GM13977 (cell line): ENCODE data around the gene LEO1.

ENCODE experiments used
- DNase-seq: peaks from one replicate; pipeline ENCODE4 v3.0.0; 2012; ENCODE audit warnings: low spot score
- in situ Hi-C: fragments of 300-500 bp; cut with MboI; formaldehyde crosslinking; loops from one replicate; pipeline ENCODE4 v1.12.0; 2022; ENCODE audit warnings: low sequenced_read_pairs, low pct_unique_long_range_greater_than_20kb, mixed read lengths, inconsistent platforms; ENCODE audit not compliant: unreplicated experiment
- TF ChIP-seq, protein P1 (sequence below): IDR thresholded peaks from 2 replicates; pipeline ENCODE4 v1.5.1; 2012; ENCODE audit warnings: mild to moderate bottlenecking, control low read depth; ENCODE audit not compliant: insufficient read depth; ENCODE audit errors: extremely low read depth, missing control alignments

Gene LEO1

DNA sequence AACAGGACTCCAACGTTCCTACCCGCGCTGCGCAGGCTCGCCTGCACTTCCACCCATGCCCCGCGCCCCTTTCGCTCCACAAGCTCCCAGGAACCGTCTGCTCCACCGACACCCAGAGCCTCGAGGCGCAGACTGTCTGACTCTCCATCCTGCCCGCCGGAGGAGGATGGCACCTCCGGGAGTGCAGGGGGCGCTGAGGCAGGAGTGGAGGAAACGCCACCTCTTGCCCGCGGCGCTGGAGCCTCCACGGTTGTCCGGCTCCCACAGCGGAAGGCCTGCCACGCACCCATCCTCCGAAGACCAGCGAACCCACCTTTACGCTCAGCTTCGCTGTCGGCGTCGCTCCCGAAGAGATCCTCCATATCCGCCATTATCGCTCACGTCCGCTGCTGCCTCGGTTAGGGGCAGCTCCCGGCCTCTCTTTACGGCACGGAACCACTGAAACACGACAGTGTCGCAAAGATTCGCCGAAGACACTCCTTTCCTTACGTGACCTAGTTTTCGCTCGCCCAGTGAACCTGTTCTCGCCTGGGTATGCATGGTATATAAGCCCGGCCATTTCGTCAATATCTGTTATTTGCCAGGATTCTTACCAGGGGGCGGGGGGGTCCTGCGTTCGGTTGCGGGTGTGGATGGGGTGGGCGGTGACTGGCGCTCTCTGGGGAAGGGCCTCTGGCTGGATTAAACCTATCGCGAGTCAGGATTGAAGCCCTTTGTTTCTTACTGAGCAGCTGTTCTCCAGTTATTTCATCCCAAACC lies at the start of gene LEO1:
Gene LEO1 (minus strand): TSS at position 404 of the 759 bp plus-strand sequence. CDS start 33 bp downstream, at position 371.
- DNase-seq: peak; percentile 91
- in situ Hi-C loops: no loop called here
- TF ChIP-seq, protein P1, sequence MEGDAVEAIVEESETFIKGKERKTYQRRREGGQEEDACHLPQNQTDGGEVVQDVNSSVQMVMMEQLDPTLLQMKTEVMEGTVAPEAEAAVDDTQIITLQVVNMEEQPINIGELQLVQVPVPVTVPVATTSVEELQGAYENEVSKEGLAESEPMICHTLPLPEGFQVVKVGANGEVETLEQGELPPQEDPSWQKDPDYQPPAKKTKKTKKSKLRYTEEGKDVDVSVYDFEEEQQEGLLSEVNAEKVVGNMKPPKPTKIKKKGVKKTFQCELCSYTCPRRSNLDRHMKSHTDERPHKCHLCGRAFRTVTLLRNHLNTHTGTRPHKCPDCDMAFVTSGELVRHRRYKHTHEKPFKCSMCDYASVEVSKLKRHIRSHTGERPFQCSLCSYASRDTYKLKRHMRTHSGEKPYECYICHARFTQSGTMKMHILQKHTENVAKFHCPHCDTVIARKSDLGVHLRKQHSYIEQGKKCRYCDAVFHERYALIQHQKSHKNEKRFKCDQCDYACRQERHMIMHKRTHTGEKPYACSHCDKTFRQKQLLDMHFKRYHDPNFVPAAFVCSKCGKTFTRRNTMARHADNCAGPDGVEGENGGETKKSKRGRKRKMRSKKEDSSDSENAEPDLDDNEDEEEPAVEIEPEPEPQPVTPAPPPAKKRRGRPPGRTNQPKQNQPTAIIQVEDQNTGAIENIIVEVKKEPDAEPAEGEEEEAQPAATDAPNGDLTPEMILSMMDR: peak; percentile 45

DNA sequence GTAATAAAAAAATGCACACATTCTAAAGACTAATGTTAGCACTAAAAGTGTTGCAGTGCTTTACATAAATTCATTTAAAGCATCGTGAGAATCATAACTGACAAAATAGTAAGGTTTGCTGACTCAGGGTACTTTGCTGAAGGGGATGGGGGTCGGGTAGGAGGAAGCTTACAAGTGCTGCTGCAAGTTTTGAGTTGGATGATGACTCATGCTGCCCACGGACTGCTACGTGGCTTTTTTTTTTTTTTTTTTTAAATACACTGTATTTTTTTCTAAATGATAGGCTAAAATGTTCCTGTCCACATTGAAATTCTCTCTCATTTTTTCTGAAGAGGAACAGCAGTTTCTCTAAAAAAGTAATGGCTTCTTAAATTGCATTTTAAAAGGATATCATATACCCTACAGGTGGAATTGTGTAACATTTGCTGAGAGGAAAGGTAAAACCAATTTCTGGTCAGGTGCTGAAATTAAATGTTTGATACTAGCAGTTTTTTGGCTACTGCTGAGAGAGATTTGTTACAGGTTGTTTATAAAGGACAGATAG lies 49.6 kb upstream of the LEO1 start:
- TF ChIP-seq, protein P1: no peak
- in situ Hi-C loops: no loop called here
- peak; percentile 86 for DNase-seq

DNA sequence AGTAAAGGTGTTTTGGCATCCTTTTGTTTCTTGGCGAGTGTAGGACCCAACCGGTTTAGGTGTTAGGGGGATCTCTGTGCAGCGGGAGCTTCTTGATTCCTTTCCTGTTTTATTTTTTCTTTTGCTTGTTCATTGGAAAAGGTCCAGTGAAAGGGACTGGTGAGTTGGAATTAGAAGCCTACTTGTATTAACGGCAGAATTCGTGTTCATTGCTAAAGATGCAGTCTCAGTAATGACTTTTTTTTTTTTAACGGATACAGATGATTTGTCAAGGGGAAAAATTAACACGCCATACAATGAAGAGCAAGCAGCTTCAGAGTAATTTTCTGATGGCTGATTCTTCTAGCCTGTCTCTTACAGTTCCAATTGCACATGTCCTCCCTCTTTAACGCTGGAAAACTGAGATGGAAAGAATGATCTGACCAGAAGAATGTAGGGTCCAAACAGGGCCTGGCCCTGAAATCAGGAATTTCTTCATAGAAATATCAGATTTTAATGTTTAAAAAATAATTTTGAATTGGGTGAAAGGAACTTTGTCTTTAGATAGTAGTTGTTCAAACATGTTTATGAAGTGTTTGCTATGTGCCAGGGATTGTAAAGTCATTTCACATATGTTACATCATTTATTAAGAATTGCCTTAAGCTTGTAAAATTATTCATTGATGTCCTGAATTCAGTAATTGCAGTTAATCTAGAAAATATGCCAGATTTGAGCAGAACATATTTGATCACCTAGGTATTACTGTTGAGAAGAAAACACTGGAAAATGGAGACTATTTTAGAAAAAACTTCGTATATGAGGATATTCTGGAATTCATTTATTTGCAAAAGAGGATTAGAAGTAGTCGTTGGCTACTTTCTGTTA lies 48.9 kb upstream of the LEO1 start:
- in situ Hi-C loops: no loop called here
- DNase-seq: no peak
- TF ChIP-seq, protein P1: no peak

DNA sequence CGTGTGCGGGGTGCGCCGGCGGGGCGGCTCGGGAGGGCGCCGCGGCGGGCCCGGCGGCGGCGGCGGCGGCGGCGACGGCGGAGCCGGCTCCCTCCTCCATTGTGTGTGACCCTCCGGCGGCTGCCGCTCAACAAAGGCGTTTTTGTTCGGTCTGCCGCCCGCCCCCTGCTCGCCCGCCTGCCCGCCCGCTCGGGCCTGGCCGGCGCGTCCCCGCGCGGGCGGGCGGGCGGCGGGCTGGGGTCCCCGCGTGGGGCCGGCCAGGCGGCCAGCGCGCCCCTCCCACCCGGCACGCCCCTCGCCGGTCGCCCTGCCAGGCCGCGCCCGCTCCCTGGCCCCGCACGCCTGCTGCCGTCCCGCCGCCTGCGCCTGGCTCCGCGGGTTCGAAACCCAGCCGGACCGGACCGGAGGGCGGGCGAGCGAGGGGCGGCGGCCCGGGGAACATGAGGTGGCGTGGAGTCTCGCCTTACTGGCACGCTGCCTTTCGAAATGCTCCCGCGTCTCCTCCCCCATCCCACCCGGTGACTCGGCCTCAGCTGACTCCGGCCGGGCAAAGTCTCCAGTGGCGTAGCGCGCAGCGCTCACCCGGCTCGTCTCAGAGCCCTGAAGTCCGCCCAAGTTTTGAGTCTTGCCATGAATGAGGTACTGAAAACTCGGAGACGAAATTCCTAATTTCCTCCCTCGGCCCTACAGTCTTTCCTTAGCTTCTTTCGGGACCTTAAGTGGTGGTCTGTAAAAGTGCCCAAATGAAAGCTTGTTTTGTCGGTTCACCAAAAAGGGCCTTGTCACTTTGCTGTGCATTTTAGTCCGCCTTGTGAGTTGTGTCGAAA lies 48.0 kb upstream of the LEO1 start:
- TF ChIP-seq, protein P1: no peak
- DNase-seq: peak; percentile 83
- in situ Hi-C loops: no loop called here

DNA sequence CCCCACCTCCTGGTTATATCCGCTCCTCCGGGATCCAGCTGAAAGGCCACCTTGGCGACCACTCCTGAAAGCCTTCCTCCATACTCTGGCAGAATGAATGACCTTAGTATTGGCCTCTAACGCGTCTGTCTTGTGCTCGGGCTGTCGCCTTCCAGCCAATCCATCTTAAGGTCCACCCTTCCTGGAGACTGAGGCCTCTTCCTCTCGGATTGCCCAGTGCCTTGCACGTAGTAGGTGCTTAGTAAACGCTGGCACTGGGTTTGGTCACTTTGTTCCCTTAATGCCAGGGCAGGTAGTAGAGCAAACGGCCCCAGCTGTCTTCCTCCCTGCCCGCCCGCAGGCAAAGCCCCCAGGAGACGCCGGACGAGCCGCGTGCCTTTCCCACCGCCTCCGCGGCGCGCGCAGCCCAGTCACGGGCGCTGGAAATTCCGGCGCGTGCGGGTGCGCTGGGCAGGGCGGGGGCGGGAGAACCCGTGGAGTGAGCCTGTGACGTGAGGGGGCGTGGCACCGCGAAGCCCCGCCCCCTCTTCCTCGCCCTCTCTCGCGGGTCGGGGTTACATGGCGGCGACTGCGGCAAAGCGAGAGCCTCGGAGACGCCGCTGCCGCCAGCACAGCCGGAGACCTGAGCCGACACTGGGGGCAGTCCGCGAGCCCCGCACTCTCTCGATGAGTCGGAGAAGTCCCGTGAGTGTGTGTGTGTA lies 47.3 kb upstream of the LEO1 start, which contains the start of gene MAPK6:
Gene MAPK6 (plus strand): TSS at position 527 of the 701 bp plus-strand sequence. CDS start 27,242 bp downstream, outside the sequence.
- in situ Hi-C loops: no loop called here
- DNase-seq: peak; percentile 98
- TF ChIP-seq, protein P1: no peak

DNA sequence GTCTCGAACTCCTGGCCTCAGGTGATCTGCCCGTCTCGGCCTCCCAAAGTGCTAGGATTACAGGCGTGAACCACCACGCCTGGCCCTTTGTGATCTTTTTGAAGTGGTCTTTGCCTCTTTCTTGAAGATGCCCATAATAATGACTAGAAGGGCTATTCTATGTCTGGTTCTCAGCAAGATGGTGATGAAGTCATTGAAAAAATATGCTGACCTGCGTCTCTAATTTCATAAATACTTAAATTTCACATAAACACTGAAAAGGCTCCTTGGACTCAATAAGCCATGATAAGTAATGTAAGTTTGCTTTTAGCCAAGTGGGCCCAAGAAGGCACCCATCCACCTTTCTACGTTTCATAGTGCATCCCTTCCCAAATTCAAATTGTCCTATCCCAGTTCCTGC lies 46.7 kb upstream of the LEO1 start:
- TF ChIP-seq, protein P1: no peak
- no peak for DNase-seq
- in situ Hi-C loops: no loop called here
